ENCODE data around the gene ATAD2B. TPM values are rescaled to one million over a fixed set of nuclear protein-coding genes. Genes with fewer than 3 reads are reported as not detected.
A peak's percentile ranks its signal among the peaks of the same experiment; 100 is the strongest.

Gene ATAD2B
- total RNA-seq, 2 donors from 2014 or later = 23.3 to 33.0 TPM

DNA sequence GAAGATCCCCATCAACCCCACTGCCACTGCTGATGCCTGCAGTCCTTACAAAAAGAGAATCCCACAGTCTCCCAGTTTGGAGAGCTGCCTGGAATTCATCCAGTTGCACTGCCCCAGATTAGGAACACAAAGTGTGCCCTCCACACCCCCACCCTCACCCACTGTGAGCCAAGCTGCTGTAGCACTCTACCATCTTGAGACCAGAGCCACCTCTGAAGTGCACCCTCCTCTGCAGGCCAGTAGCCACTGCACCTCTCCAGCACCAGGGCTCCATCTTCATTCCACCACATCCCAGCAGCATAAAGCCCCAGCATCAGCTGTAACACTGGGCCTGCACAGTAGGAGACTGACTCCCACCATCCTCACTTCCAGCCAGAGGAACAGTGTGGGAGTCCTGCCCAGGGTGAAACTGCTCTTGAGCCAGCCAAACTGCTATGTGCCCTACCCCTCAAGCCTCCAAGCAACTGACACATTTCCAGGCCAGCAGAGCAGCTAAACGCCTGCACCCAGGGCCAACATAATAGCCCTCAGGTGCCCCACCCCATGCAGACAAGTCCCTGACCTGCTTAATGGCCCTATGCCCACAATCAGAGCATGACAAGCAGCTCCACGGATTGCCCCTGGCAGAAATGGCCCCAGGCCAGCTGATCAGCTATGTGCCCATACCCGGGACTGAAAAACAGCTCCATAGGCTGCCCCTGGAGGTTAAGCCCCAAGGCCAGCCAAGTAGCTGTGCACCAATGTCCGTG lies 206.0 kb downstream of the ATAD2B start:
- intact Hi-C loops (cut with DNase I, micrococcal nuclease) = no loop called here
- no peak for DNase-seq
- ATAC-seq = peak; percentile 52

DNA sequence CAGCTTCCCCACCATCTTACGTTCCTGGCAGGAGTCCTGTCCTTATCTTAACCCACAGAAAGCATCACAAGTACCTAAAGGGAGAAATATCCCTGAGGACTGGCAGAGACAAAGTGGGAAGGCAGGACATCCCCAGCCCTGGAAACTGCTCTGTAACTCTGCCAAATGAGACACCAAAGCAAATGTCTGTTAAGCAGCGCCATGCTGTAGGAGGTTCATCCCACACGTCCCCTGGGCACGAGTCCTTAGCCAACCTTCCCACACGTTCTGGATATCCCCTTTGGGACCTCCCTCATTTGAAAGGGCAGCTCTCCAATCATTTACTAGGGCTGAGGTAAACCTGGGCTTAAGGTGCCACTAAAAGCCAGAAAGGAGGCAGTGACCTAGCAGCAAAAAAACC lies 207.2 kb downstream of the ATAD2B start:
- ATAC-seq (no peak), DNase-seq (no peak)
- intact Hi-C loops (cut with DNase I, micrococcal nuclease) = no loop called here

DNA sequence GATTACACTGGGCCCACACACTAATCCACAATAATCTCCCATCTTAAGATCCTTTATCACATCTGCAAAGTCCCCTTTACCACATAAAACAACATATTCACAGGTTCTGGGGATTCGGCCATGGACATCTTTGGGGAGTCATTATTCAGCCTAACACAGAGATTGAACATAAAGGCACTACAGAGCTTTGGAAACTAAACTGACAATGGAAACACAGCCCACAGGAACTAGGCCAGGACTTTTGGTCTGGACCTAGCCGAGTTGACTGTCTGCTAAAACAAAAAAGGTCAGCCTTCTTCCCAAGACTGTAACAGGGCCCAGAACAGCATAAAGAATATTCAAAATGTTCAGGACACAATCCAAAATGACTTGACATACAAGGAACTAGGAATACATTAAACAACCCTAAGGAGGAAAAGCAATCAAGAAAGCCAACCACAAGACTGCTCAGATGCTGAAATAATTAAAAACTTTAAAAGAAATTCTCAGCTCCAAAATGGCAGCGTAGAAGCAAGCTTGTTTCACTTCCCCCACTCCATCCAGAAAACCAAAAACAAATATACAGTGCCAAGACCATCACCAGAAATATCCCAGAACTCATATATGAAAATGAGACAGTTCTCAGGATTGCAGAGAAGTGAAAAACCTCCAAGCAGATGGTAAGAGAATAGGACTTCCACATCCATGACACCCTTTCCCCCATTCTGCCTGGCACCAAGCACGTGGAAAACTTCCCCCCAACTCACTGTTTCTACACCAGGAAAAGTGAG lies 207.8 kb downstream of the ATAD2B start:
- DNase-seq = no peak
- no peak for ATAC-seq
- intact Hi-C loops (cut with DNase I, micrococcal nuclease) = no loop called here

DNA sequence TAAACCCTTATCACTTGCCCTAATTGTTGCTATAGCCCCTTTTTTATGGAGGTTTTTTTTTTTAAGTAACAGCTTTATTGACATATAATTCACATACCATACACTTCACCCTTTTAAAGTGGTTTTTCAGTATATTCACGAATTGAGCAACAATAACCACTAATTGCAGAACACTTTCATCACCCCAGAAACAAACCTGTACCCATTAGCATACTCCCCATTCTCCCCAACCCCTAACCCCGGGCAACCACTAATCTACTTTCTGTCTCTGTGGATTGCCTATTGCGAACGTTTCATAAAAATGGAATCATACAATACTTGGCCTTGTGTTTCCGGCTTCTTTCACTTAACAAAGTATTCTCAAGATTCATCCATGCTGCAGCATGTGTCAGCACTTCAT lies 213.6 kb downstream of the ATAD2B start:
- DNase-seq = no peak
- ATAC-seq = no peak
- intact Hi-C loops (cut with DNase I, micrococcal nuclease) = no loop called here

DNA sequence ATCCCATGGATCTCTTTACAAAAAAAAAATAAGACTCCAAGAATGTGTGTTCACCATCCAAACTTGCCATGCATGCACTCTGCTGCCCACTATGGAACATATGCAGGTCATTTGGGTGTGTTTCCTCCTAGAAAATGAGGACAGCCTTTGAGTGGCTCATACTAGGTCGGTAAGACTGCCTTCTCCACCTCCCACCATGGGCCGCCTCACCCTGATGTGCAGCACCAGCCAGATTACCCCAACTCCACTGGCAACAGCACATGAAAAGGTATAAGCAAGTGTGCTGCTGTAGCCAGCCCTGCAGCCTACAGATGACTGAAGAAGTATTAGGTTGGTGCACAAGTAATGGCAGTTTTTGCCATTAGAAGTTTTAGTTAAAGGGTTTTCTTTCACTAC lies 214.2 kb downstream of the ATAD2B start:
- DNase-seq (no peak), ATAC-seq (no peak)
- intact Hi-C loops (cut with DNase I, micrococcal nuclease) = no loop called here

DNA sequence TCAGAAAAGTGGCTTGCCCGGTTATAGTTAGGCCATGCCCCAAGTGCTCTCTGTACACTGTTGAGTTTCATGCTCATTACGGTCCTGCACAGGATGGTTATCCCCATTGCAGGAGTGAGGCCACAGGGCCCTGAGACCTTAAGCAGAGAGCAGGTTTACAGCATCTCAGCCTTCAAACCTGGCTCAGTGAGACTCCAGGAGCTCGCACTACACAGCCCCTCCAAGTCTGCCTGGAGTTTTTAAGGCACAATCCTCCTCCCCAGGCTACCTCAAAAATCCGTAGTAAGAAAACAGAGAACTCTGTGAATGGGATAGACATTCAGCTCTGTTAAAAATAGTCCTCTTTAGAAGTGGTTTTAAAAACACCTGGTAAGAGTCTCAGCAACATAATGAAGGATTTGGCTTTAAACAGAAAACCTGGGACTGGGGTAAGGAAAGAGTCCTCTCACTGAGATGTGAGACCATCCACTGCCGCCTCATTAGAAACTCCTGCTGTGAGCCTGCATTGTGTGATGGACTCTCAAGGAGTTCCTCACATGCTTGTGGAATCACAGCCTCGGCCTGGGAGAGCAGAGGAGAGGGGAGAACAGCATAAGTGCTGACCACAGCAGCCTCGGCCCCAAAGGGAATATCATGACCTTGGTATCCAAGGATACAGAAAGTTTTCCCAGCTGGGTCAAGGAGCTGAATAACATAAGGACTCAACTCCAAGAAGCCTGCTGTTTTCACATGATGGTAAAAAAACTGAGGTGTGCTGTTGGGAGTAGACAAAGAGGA lies 214.8 kb downstream of the ATAD2B start:
- intact Hi-C loops (cut with DNase I, micrococcal nuclease) = no loop called here
- ATAC-seq (no peak), DNase-seq (no peak)

DNA sequence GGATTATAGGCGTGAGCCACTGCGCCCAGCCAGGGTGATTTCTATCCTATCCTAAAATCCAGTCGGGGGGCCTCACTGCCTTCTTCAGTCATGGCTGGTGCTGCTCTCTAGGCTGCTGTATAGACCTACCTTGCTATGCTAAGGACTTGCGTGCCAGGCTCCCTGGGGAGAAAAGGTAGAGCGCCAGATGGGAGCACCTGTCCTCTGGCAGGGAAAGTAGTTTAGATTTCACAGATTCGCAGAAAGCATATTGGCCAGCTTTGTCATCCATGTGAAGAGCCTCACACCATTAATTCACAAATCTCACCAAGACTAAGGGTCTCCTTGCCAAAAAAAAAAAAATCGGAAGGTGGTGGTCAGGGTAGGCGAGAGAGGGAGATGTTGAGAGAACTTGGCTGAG lies 217.6 kb downstream of the ATAD2B start:
- no peak for DNase-seq
- no peak for ATAC-seq
- intact Hi-C loops (cut with DNase I, micrococcal nuclease) = no loop called here

DNA sequence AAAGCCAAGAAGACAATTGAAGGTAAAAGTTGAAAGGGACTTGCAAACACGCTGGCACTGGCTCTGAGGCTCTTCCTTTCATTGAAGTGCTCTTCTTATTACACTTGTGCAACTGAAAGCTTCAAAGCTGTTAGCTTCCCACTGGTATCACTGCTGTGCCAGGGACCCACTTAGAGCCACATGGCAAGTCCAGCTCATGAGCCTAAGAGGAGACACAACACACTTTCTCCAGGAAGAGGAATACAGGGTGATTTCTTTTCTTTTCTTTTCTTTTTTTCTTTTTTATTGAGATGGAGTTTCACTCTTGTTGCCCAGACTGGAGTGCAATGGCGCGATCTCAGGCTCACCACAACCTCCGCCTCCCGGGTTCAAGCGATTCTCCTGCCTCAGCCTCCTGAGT lies 218.2 kb downstream of the ATAD2B start:
- intact Hi-C loops (cut with DNase I, micrococcal nuclease) = no loop called here
- ATAC-seq (no peak), DNase-seq (no peak)

GRCh38 chr2:23707096-23707495 lies 219.8 kb downstream of the ATAD2B start:
- intact Hi-C loops (cut with DNase I, micrococcal nuclease) = no loop called here
- DNase-seq (no peak), ATAC-seq (no peak)

DNA sequence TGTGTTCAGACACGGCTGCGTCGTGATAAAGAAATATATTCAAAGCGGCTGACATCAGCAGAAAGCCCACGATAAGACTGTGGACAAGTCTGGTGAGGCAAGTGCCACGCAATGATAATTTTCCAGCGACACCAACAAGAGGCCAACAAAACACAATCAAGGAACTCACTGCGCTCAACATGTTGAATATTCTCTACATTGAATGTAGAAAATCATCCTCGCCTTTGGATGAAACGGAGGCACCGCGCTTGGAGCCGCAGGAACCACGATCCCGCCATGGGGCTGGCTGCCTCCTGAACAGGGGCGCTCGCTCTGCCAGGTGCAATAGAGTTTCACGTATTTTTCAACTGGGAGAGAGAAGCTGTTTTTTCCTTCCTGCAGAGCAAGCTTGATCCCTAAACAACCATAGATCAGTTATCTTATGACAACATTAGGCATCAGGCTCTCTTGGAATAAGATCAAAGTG lies 220.3 kb downstream of the ATAD2B start:
- ATAC-seq = no peak
- DNase-seq = no peak
- intact Hi-C loops (cut with DNase I, micrococcal nuclease) = no loop called here

- no peak for DNase-seq
- intact Hi-C loops (cut with DNase I, micrococcal nuclease) = no loop called here
- no peak for ATAC-seq
Measured at GRCh38 chr2:23705771-23706612, 220.9 kb downstream of the ATAD2B start.

- intact Hi-C loops (cut with DNase I, micrococcal nuclease) = no loop called here
- DNase-seq (no peak), ATAC-seq (no peak)
Measured at GRCh38 chr2:23703583-23704385, 223.1 kb downstream of the ATAD2B start.

- ATAC-seq (no peak), DNase-seq (no peak)
- intact Hi-C loops (cut with DNase I, micrococcal nuclease) = no loop called here
Measured at GRCh38 chr2:23703037-23703582, 223.8 kb downstream of the ATAD2B start.

- intact Hi-C loops (cut with DNase I, micrococcal nuclease) = no loop called here
- ATAC-seq (no peak), DNase-seq (no peak)
Measured at GRCh38 chr2:23700627-23701026, 226.3 kb downstream of the ATAD2B start.

DNA sequence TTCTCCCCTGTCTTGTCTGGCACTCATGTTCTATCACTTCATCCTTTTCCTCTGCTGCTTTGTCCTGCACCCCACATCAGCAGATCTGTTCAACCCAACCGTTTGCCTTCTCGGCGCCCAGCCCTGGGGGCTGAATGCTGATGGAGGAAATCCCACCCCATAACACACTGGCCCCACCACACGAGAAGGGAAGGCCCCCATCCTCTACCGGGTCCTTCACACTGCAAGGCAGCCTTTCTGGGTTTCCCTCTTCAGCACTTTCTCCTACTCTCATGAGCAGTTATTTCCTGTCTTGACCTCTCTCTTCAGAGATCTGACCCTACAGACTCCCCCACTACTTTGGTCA lies 227.4 kb downstream of the ATAD2B start:
- intact Hi-C loops (cut with DNase I, micrococcal nuclease) = no loop called here
- ATAC-seq = no peak
- no peak for DNase-seq

DNA sequence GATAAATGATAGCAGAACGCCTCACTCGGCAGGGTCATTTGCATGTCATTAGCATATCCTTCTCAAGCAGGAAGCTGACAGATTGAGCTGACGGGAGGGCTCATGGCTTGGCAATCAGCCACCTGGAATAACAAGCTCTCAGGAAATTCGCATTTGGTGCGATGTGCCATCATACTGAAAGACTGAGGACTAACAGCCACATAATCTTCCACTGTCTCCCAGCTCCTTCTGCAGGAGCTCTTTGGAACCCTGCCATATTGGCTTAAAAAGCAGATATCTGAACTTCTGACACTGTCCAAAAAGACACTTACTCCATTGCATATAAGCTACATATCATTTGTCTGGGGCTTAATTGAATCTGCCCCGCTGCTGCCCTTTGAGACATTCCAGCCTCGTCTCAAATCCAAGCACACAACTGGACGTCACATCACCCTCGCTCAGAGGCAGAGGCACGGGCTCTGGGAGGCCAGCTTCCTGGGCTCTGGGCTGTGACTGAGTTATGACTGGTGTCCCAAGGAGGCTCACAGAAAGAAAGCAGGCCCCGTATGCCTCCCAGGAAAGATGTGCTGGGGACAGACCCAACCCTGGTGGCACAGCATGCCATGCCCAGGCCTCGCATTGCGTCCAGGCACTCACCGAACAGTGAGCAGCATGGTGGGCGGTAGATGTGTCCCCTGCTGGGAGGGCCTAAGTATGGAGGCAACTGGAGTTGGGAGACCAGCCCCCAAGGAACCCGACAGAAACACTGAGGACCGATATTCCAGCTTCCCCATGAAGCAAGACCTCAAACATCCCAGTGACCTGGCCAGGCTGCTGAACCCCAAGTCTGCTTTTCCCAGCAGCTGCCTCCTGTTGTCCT lies 228.0 kb downstream of the ATAD2B start:
- DNase-seq = no peak
- intact Hi-C loops (cut with DNase I, micrococcal nuclease) = no loop called here
- no peak for ATAC-seq

Data from left colon (tissue), 2 donors.